WTC11 (cell line): Measurements from ENCODE around the gene SYT9. TPM values are rescaled to one million over a fixed set of nuclear protein-coding genes. Genes with fewer than 3 reads are reported as not detected.

Experiments used
- ATAC-seq: fragments of 200-7000 bp; cut with Tn5 transposase; 2 replicates; pipeline ENCODE4 v1.10.0; 2021; ENCODE audit warnings: mild to moderate bottlenecking, moderate library complexity
- CTCF ChIA-PET: fragments of 300-600 bp; sonication (Branson Sonifier 250); formaldehyde crosslinking; loops from one replicate; lab custom pipeline; 2021; ENCODE audit warnings: antibody characterized with exemption; lab: Charles Lee
- POLR2A ChIA-PET: fragments of 350-600 bp; sonication (Branson Sonifier 250); formaldehyde crosslinking; loops from one replicate; lab custom pipeline; 2021; ENCODE audit warnings: antibody characterized with exemption; lab: Charles Lee
- DNase-seq: peaks from one replicate; pipeline ENCODE4 v3.0.0; 2021; ENCODE audit warnings: low spot score
- H3K27ac Mint-ChIP-seq: 2 replicates; pipeline ENCODE4 v1.8.0; 2021; ENCODE audit warnings: mixed read lengths
- H3K27me3 Mint-ChIP-seq: 2 replicates; pipeline ENCODE4 v1.8.0; 2021; ENCODE audit warnings: low read depth, mild to moderate bottlenecking, moderate library complexity, mixed read lengths
- H3K36me3 Mint-ChIP-seq: 2 replicates; pipeline ENCODE4 v1.8.0; 2021; ENCODE audit warnings: mixed read lengths
- H3K4me1 Mint-ChIP-seq: 2 replicates; pipeline ENCODE4 v1.8.0; 2022; ENCODE audit warnings: mixed read lengths
- H3K4me3 Mint-ChIP-seq: 2 replicates; pipeline ENCODE4 v1.8.0; 2021; ENCODE audit warnings: mild to moderate bottlenecking, moderate library complexity, mixed read lengths
- H3K9me3 Mint-ChIP-seq: 2 replicates; pipeline ENCODE4 v1.8.0; 2021; ENCODE audit warnings: mixed read lengths
- AFF4 ChIP-seq: sonication (generic); formaldehyde crosslinking; IDR thresholded peaks from 2 replicates; pipeline ENCODE4 v1.8.1; 2023; ENCODE audit warnings: mild to moderate bottlenecking, missing genetic modification reagents, borderline replicate concordance
- ATF1 ChIP-seq: sonication (generic); formaldehyde crosslinking; IDR thresholded peaks from 2 replicates; pipeline ENCODE4 v1.8.1; 2023; ENCODE audit warnings: mild to moderate bottlenecking, moderate library complexity, missing genetic modification reagents
- E2F1 ChIP-seq: sonication (generic); formaldehyde crosslinking; IDR thresholded peaks from 2 replicates; pipeline ENCODE4 v1.8.0; 2022; ENCODE audit warnings: mild to moderate bottlenecking, missing genetic modification reagents
- ELF4 ChIP-seq: sonication (generic); formaldehyde crosslinking; IDR thresholded peaks from 2 replicates; pipeline ENCODE4 v1.8.1; 2022; ENCODE audit warnings: low read depth, mild to moderate bottlenecking, moderate library complexity, missing genetic modification reagents
- GRHL2 ChIP-seq: fragments of 250-450 bp; sonication (Bioruptor Pico); IDR thresholded peaks from 2 replicates; pipeline ENCODE4 v1.8.0; 2022; ENCODE audit warnings: mild to moderate bottlenecking, moderate library complexity; ENCODE audit not compliant: insufficient replicate concordance, severe bottlenecking
- HMGXB4 ChIP-seq: sonication (generic); formaldehyde crosslinking; IDR thresholded peaks from 2 replicates; pipeline ENCODE4 v1.8.1; 2023; ENCODE audit warnings: mild to moderate bottlenecking, moderate library complexity, missing genetic modification reagents
- JUN ChIP-seq: sonication (generic); formaldehyde crosslinking; IDR thresholded peaks from 2 replicates; pipeline ENCODE4 v1.8.0; 2023; ENCODE audit warnings: mild to moderate bottlenecking, missing genetic modification reagents
- NFATC4 ChIP-seq: fragments of 250-450 bp; sonication (Bioruptor Pico); IDR thresholded peaks from 2 replicates; pipeline ENCODE4 v1.9.0; 2021; ENCODE audit warnings: mild to moderate bottlenecking
- TEAD4 ChIP-seq: sonication (generic); formaldehyde crosslinking; IDR thresholded peaks from 2 replicates; pipeline ENCODE4 v1.8.0; 2022; ENCODE audit warnings: mild to moderate bottlenecking, missing genetic modification reagents
- ZNF416 ChIP-seq: fragments of 250-450 bp; sonication (Bioruptor Pico); IDR thresholded peaks from 2 replicates; pipeline ENCODE4 v1.9.0; 2021; ENCODE audit warnings: mild to moderate bottlenecking, inconsistent platforms
- total RNA-seq: library from RNA; stranded (reverse); gene quantifications from 3 replicates; pipeline ENCODE4 v1.2.3, GENCODE V29; 2021
- TF ChIP-seq, protein P1 (sequence below): sonication (generic); formaldehyde crosslinking; IDR thresholded peaks from 2 replicates; pipeline ENCODE4 v1.8.1; 2023; ENCODE audit warnings: mild to moderate bottlenecking, missing genetic modification reagents
- TF ChIP-seq, protein P2 (sequence below): sonication (generic); formaldehyde crosslinking; IDR thresholded peaks from 2 replicates; pipeline ENCODE4 v1.8.1; 2022; ENCODE audit warnings: mild to moderate bottlenecking, moderate library complexity, missing genetic modification reagents
- TF ChIP-seq, protein P3 (sequence below): sonication (generic); formaldehyde crosslinking; IDR thresholded peaks from 2 replicates; pipeline ENCODE4 v1.8.0; 2022; ENCODE audit warnings: mild to moderate bottlenecking, missing genetic modification reagents

Gene SYT9
- total RNA-seq, 1 experiment from 2014 or later: 1.3 TPM

- Mint-ChIP-seq H3K36me3 (no peaks in the 10 kb centered on the region), H3K27me3 (no peaks in the 10 kb centered on the region; the same call in 1 of the 2 replicates), H3K4me3 (no peak overlapping the region), H3K4me1 (peaks cover 21% of the 10 kb centered on the region), H3K27ac (no peak overlapping the region), H3K9me3 (no peaks in the 10 kb centered on the region)
- POLR2A ChIA-PET: no interaction called here
- DNase-seq (no peak), ATAC-seq (no peak)
- TF ChIP-seq JUN (CRISPR knock-in tag): no peak
- TF ChIP-seq, protein P1, sequence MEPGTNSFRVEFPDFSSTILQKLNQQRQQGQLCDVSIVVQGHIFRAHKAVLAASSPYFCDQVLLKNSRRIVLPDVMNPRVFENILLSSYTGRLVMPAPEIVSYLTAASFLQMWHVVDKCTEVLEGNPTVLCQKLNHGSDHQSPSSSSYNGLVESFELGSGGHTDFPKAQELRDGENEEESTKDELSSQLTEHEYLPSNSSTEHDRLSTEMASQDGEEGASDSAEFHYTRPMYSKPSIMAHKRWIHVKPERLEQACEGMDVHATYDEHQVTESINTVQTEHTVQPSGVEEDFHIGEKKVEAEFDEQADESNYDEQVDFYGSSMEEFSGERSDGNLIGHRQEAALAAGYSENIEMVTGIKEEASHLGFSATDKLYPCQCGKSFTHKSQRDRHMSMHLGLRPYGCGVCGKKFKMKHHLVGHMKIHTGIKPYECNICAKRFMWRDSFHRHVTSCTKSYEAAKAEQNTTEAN (CRISPR knock-in tag): no peak
- no peak for TF ChIP-seq ATF1 (CRISPR knock-in tag)
- TF ChIP-seq, protein P2, sequence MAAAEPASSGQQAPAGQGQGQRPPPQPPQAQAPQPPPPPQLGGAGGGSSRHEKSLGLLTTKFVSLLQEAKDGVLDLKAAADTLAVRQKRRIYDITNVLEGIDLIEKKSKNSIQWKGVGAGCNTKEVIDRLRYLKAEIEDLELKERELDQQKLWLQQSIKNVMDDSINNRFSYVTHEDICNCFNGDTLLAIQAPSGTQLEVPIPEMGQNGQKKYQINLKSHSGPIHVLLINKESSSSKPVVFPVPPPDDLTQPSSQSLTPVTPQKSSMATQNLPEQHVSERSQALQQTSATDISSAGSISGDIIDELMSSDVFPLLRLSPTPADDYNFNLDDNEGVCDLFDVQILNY (CRISPR knock-in tag): no peak
- TF ChIP-seq GRHL2 (CRISPR knock-in tag): no peak
- no peak for TF ChIP-seq NFATC4 (CRISPR knock-in tag)
- CTCF ChIA-PET: interaction anchor here (1.0 to 1.5 kb wide), 3 partner anchors 97 to 216 kb away, joined by 3 to 6 read pairs (median 5); no protein-coding TSS in a partner anchor
These were observed 198.1 kb downstream of the SYT9 start for GRCh38 chr11:7449841-7450214.

GRCh38 chr11:7450836-7451235 lies 199.1 kb downstream of the SYT9 start:
- Mint-ChIP-seq H3K27me3 (no peaks in the 10 kb centered on the region; the same call in 1 of the 2 replicates), H3K4me3 (no peak overlapping the region)
- TF ChIP-seq, protein P3, sequence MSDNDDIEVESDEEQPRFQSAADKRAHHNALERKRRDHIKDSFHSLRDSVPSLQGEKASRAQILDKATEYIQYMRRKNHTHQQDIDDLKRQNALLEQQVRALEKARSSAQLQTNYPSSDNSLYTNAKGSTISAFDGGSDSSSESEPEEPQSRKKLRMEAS (CRISPR knock-in tag): no peak
- TF ChIP-seq ZNF416 (CRISPR knock-in tag) (no peak), TEAD4 (CRISPR knock-in tag) (no peak), HMGXB4 (no peak), AFF4 (no peak), JUN (CRISPR knock-in tag) (no peak), E2F1 (CRISPR knock-in tag) (no peak), ELF4 (no peak)
- TF ChIP-seq, all 79 proteins: peak for 0
- no peaks in the 10 kb centered on the region for H3K9me3 Mint-ChIP-seq
- ChIA-PET CTCF (interaction anchor here (1.0 to 1.5 kb wide), 6 partner anchors 9 to 215 kb away, joined by 3 to 6 read pairs (median 4); no protein-coding TSS in a partner anchor), POLR2A (no interaction called here)
- no peaks in the 10 kb centered on the region for H3K36me3 Mint-ChIP-seq
- peaks cover 21% of the 10 kb centered on the region for H3K4me1 Mint-ChIP-seq
- no peak overlapping the region for H3K27ac Mint-ChIP-seq
- ATAC-seq (no peak), DNase-seq (no peak)
